ENCODE data around the gene PRB2.
"Not testable (repeated sequence)": the region's sequence is repeated elsewhere in the genome, so short reads cannot be mapped to it uniquely, and the experiment has no call there.

PRB2 gene

DNA sequence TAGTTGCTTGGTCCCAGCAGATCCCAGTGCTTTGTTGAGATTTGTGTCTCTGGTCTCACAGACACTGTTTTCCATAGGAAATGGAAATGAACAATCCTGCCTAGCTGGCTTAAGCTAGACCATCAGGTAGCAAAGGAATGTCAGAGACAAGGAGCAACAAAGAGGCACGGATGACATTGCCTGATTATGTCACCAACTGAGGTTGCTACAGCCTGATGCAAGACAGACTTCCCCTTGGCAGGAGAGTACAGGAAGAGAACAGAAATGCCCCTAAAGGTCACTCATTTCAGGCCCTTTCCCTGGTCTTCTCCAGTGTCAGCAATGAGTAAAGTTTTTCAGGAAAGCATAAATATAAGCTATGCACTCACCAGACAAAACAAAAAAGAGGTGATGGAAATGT is 2.0 kb upstream of the PRB2 start:
- Histone ChIP-seq H3K27me3 (ENCODE audit: insufficient read depth, low read length) (no peaks in the 10 kb centered on the region), H3K4me2 (ENCODE audit: low read length) (no peak overlapping the region), H3K36me3 (ENCODE audit: insufficient read depth, low read length) (no peaks in the 10 kb centered on the region), H4K20me1 (ENCODE audit: insufficient read depth, low read length) (no peaks in the 10 kb centered on the region), H3K9ac (ENCODE audit: low read length) (no peak overlapping the region), H3K79me2 (ENCODE audit: insufficient read depth, low read length) (no peaks in the 10 kb centered on the region), H2AFZ (ENCODE audit: low read length) (no peak overlapping the region), H3K4me3 (ENCODE audit: low read depth, low read length, poor library complexity, severe bottlenecking) (no peak overlapping the region), H3K27ac (ENCODE audit: low read depth, low read length, poor library complexity, severe bottlenecking) (no peak overlapping the region), H3K4me1 (ENCODE audit: insufficient read depth, low read length, severe bottlenecking) (no peaks in the 10 kb centered on the region), H3F3A (ENCODE audit: insufficient read depth, low read length) (no peaks in the 10 kb centered on the region), H3K9me2 (ENCODE audit: low read depth, low read length) (no peaks in the 10 kb centered on the region), H3K9me3 (ENCODE audit: low read length) (no peaks in the 10 kb centered on the region)
- TF ChIP-seq, protein P1, sequence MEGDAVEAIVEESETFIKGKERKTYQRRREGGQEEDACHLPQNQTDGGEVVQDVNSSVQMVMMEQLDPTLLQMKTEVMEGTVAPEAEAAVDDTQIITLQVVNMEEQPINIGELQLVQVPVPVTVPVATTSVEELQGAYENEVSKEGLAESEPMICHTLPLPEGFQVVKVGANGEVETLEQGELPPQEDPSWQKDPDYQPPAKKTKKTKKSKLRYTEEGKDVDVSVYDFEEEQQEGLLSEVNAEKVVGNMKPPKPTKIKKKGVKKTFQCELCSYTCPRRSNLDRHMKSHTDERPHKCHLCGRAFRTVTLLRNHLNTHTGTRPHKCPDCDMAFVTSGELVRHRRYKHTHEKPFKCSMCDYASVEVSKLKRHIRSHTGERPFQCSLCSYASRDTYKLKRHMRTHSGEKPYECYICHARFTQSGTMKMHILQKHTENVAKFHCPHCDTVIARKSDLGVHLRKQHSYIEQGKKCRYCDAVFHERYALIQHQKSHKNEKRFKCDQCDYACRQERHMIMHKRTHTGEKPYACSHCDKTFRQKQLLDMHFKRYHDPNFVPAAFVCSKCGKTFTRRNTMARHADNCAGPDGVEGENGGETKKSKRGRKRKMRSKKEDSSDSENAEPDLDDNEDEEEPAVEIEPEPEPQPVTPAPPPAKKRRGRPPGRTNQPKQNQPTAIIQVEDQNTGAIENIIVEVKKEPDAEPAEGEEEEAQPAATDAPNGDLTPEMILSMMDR (IDR thresholded peaks at IDR 0.05; ENCODE audit: low read length), result no peak

GRCh38 chr12:11391456-11391855 is 3.9 kb downstream of the PRB2 start:
- not testable (repeated sequence) for H2AFZ ChIP-seq (ENCODE audit: low read length); H3K36me3 ChIP-seq (ENCODE audit: insufficient read depth, low read length); H3K4me3 ChIP-seq (ENCODE audit: low read depth, low read length, poor library complexity, severe bottlenecking); H3K4me2 ChIP-seq (ENCODE audit: low read length); H3K4me1 ChIP-seq (ENCODE audit: insufficient read depth, low read length, severe bottlenecking); H3K9me3 ChIP-seq (ENCODE audit: low read length); H3K79me2 ChIP-seq (ENCODE audit: insufficient read depth, low read length); H3K27me3 ChIP-seq (ENCODE audit: insufficient read depth, low read length); H3K27ac ChIP-seq (ENCODE audit: low read depth, low read length, poor library complexity, severe bottlenecking); H4K20me1 ChIP-seq (ENCODE audit: insufficient read depth, low read length); H3K9ac ChIP-seq (ENCODE audit: low read length); H3K9me2 ChIP-seq (ENCODE audit: low read depth, low read length); H3F3A ChIP-seq (ENCODE audit: insufficient read depth, low read length)

- not testable (repeated sequence) for H3K4me3 ChIP-seq (ENCODE audit: low read depth, low read length, poor library complexity, severe bottlenecking); H3K79me2 ChIP-seq (ENCODE audit: insufficient read depth, low read length); H3K9me2 ChIP-seq (ENCODE audit: low read depth, low read length); H3K4me1 ChIP-seq (ENCODE audit: insufficient read depth, low read length, severe bottlenecking); H3K9ac ChIP-seq (ENCODE audit: low read length); H3K27me3 ChIP-seq (ENCODE audit: insufficient read depth, low read length); H2AFZ ChIP-seq (ENCODE audit: low read length); H3K27ac ChIP-seq (ENCODE audit: low read depth, low read length, poor library complexity, severe bottlenecking); H3K36me3 ChIP-seq (ENCODE audit: insufficient read depth, low read length); H4K20me1 ChIP-seq (ENCODE audit: insufficient read depth, low read length); H3K4me2 ChIP-seq (ENCODE audit: low read length); H3K9me3 ChIP-seq (ENCODE audit: low read length); H3F3A ChIP-seq (ENCODE audit: insufficient read depth, low read length)
Observed at GRCh38 chr12:11377420-11377819, 17.9 kb downstream of the PRB2 start.

GRCh38 chr12:11361151-11361550 is 34.2 kb downstream of the PRB2 start:
- no peak overlapping the region for H2AFZ ChIP-seq (ENCODE audit: low read length)
- no peaks in the 10 kb centered on the region for H3K4me1 ChIP-seq (ENCODE audit: insufficient read depth, low read length, severe bottlenecking)
- no peaks in the 10 kb centered on the region for H3K27me3 ChIP-seq (ENCODE audit: insufficient read depth, low read length)
- H3K9me3 ChIP-seq (ENCODE audit: low read length), result no peaks in the 10 kb centered on the region
- no peak for TF ChIP-seq EZH2 (IDR thresholded peaks at IDR 0.05; ENCODE audit: borderline replicate concordance, low read length)
- TF ChIP-seq, protein P1 (IDR thresholded peaks at IDR 0.05; ENCODE audit: low read length), result no peak
- no peak overlapping the region for H3K9ac ChIP-seq (ENCODE audit: low read length)
- H3K9me2 ChIP-seq (ENCODE audit: low read depth, low read length), result no peaks in the 10 kb centered on the region
- H3K79me2 ChIP-seq (ENCODE audit: insufficient read depth, low read length), result no peaks in the 10 kb centered on the region
- no peak overlapping the region for H3K4me2 ChIP-seq (ENCODE audit: low read length)
- no peak overlapping the region for H3K4me3 ChIP-seq (ENCODE audit: low read depth, low read length, poor library complexity, severe bottlenecking)
- no peaks in the 10 kb centered on the region for H3F3A ChIP-seq (ENCODE audit: insufficient read depth, low read length)
- H4K20me1 ChIP-seq (ENCODE audit: insufficient read depth, low read length), result no peaks in the 10 kb centered on the region
- no peaks in the 10 kb centered on the region for H3K36me3 ChIP-seq (ENCODE audit: insufficient read depth, low read length)
- H3K27ac ChIP-seq (ENCODE audit: low read depth, low read length, poor library complexity, severe bottlenecking), result no peak overlapping the region

DNA sequence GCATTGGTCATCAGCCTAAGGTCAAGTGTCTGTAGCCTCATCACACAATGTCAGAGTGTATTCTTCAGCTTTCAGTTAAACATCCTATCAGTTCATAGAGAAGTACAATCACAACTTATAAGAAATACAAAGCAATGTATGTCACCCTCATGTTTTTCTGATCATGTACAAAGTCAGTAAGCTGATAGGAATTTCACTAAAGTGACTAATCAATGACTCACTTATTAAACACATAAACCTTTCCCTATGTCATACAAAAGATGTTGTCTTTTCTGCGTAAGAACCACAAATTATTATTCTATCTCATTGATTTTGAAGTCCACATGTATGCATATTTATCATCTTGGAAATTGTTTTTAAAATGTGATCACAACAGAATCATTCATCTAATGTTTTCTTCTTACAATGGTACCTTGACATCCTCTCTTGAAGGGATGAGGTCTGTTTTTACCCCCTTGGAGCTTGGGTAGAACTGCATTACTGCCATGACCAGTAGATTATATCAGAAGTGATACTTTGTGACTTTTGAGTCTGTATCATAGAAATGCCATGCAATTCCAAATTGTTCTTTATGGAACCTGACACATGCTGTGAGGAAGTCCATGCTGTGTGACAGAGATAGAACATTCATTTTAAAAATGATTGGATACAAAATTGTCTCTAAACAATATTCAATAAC is 35.0 kb downstream of the PRB2 start:
- H3K4me3 ChIP-seq (ENCODE audit: low read depth, low read length, poor library complexity, severe bottlenecking); H2AFZ ChIP-seq (ENCODE audit: low read length); H4K20me1 ChIP-seq (ENCODE audit: insufficient read depth, low read length); H3K9me2 ChIP-seq (ENCODE audit: low read depth, low read length); H3K4me1 ChIP-seq (ENCODE audit: insufficient read depth, low read length, severe bottlenecking); H3K79me2 ChIP-seq (ENCODE audit: insufficient read depth, low read length); H3K9ac ChIP-seq (ENCODE audit: low read length); H3K9me3 ChIP-seq (ENCODE audit: low read length); H3F3A ChIP-seq (ENCODE audit: insufficient read depth, low read length); H3K4me2 ChIP-seq (ENCODE audit: low read length); H3K36me3 ChIP-seq (ENCODE audit: insufficient read depth, low read length); H3K27me3 ChIP-seq (ENCODE audit: insufficient read depth, low read length); H3K27ac ChIP-seq (ENCODE audit: low read depth, low read length, poor library complexity, severe bottlenecking): not testable (repeated sequence)

DNA sequence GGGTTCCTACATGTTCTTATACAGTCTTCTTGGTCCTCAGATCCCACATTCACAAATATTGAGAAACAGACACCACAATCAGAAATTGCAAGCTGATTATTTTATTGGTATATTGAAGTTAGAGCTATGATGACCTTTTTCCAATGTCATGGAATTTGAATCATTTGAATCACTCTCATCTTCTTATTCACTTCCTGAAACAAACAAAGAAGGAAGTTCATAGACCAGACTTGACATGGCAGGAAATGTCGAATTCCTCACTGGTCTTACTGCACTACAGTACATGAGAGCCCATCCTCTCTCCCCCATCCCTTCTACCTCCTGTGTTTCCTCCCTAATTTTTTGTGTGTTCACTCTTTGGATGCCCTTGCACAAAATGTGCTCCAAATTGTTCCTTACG is 43.6 kb downstream of the PRB2 start:
- not testable (repeated sequence) for H3K4me2 ChIP-seq (ENCODE audit: low read length); H3K27ac ChIP-seq (ENCODE audit: low read depth, low read length, poor library complexity, severe bottlenecking); H2AFZ ChIP-seq (ENCODE audit: low read length); H3K9me2 ChIP-seq (ENCODE audit: low read depth, low read length); H3K9me3 ChIP-seq (ENCODE audit: low read length); H4K20me1 ChIP-seq (ENCODE audit: insufficient read depth, low read length); H3K79me2 ChIP-seq (ENCODE audit: insufficient read depth, low read length); H3K36me3 ChIP-seq (ENCODE audit: insufficient read depth, low read length); H3K4me1 ChIP-seq (ENCODE audit: insufficient read depth, low read length, severe bottlenecking); H3K27me3 ChIP-seq (ENCODE audit: insufficient read depth, low read length); H3K4me3 ChIP-seq (ENCODE audit: low read depth, low read length, poor library complexity, severe bottlenecking); H3K9ac ChIP-seq (ENCODE audit: low read length); H3F3A ChIP-seq (ENCODE audit: insufficient read depth, low read length)

Data from OCI-LY1 (cell line).